ENCODE data around the gene RPS15.
"Not testable (repeated sequence)": the region's sequence is repeated elsewhere in the genome, so short reads cannot be mapped to it uniquely, and the experiment has no call there.

RPS15 gene

GRCh38 chr19:1437609-1438008 lies 587 bp upstream of the RPS15 start:
- no peak for DNase-seq

DNA sequence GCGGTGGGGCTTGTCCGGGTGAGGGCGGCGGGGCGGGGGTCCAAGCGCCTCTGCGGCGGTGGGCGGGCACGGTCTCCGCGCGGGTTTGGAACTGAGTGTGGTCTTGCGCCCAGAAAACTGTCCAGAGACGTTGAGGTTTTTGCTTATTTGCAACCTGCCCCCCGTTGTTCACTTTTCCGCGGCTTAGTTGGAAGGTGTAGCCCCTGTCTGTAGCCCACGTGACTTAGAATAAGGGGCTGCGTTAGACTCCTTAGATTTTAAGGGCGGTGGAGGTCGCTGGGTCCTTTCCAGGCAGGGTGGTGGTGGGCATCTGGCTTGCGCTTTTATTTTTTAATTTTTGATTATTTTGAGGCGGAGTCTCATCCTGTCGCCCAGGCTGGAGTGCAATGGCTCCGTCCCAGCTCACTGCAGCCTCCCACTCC lies 748 bp downstream of the RPS15 start:
- no peak for DNase-seq

DNA sequence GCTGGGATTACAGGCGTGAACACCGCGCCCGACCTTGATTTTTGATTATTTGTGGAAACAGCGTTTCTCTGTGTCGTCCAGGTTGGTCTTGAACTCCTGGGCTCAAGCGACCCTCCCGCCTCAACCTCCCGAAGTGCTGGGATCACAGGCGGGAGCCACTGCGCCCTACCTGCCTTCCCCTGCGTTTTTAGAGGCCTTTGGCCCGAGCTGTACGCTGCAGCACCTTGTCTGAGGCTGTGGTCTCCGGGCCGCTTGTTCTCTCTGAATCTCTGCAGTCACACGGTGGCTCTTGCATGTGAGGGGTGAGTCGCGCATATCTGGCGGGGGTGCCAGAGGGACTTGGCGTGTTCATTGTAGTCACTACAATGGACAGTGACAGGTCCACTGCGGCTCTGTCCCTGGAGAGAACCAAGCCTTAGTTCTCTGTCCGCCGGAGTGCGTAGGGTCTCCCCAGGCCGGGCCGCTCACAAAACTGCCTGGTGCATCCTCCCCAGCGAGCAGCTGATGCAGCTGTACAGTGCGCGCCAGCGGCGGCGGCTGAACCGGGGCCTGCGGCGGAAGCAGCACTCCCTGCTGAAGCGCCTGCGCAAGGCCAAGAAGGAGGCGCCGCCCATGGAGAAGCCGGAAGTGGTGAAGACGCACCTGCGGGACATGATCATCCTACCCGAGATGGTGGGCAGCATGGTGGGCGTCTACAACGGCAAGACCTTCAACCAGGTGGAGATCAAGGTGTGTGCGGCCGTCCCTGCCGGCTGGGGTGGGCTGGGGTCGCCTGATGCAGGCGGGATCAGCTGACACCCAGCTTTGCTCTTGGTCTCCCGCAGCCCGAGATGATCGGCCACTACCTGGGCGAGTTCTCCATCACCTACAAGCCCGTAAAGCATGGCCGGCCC lies 1.6 kb downstream of the RPS15 start:
- DNase-seq = not testable (repeated sequence)

GRCh38 chr19:1440418-1440801 lies 2.2 kb downstream of the RPS15 start:
- DNase-seq = no peak

- DNase-seq = no peak
Observed at GRCh38 chr19:1441022-1441426, 2.8 kb downstream of the RPS15 start.

GRCh38 chr19:1441677-1442438 lies 3.7 kb downstream of the RPS15 start:
- DNase-seq = no peak

GRCh38 chr19:1445185-1445931 lies 7.2 kb downstream of the RPS15 start:
- DNase-seq = peak; percentile 82

- no peak for DNase-seq
Observed at GRCh38 chr19:1445932-1446712, 7.9 kb downstream of the RPS15 start.

GRCh38 chr19:1446713-1447481 lies 8.7 kb downstream of the RPS15 start:
- DNase-seq = no peak

DNA sequence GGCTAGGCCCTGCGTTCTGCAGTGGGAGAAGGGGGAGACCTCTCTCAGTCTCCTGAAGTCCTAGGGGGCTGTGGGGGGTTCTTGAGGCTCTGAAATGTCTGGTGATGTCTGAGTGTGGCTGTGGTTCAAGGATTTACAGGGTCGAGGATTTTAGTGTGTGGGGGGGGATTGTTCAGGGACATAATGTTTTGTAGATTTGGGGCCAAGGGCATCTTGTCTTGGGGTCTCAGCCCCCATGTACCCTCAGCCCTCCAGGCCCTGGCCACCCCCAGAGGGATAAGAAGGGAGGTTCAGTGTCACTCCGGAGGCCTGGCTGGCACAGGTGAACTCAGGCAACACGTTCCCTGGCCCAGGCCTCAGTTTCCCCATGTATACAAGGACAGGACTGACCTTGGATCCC lies 9.3 kb downstream of the RPS15 start:
- no peak for DNase-seq

DNA sequence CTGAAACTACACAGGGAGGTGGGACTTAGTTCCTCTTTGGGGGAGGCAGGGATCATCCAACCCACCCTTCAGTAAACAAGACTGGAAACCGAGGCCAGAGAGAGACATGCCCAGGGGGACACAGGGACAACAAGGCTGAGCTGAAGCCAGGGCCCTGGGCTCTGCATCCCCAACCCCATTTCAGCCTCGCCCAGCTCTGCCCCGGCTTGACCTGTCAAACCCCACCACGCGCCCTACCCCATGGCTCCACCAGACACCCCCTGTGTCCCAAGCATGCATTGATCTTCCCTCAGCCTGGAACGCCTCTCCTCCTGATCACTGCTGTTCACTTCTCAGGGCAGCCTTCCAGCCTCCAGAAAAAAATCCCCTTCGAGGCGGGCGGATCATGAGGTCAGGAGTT lies 9.7 kb downstream of the RPS15 start:
- no peak for DNase-seq

DNA sequence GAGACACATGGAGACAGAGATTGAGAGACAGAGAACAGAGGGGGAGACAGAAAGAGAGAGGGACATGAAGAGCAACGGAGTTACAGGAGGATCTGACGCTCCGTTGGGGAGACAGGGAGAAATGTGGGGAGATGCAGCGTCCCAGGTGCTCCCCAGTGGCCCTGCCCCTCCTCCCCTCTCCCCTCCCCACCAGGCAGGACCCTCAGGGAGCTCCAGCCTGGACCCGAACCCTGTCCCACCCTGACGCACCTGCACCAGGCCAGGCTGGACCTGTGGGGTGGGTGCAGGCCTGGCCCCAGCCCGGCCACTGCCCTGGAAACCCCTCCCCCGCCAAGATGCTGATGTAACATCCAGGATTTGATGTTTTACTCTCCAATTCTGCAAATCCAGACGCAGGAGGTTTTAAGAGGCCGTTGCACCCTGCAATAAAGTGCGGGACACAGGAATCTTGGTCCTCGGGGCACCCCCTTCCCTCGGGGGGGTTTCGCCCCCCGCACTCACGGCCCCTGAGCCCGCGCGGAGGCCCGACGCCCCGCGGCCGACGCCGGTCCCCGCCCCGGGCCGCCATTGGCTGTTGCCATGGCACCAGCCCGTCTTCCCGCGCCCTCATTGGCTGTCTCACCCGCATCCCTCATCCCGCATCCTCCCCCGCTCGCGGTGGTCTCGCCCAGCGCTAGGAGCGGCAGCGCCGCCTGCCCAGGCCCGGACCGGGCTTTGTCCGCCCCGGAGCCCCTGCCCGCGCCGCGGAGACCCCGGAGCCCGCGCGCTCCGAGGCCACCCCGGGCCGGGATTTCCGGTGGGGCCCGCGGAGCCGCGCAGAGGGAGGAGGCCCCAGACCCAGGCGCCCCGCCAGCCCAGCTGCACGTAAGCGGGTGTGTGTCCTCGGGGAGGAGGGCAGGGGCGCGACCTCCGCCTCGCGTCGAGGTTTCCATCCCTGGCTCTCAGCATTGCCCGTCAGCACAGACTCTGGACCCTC lies 11.6 kb downstream of the RPS15 start, which contains the start of gene APC2:
Gene APC2, plus strand, starts transcription at position 655 of the 976 bp plus-strand sequence. CDS start 2,881 bp downstream, outside the sequence.
- DNase-seq = peak; percentile 53

- DNase-seq = no peak
Observed at GRCh38 chr19:1450735-1451731, 12.8 kb downstream of the RPS15 start.

GRCh38 chr19:1451916-1452801 lies 14.0 kb downstream of the RPS15 start:
- DNase-seq = no peak

GRCh38 chr19:1452802-1453524 lies 14.8 kb downstream of the RPS15 start:
- DNase-seq = no peak

DNA sequence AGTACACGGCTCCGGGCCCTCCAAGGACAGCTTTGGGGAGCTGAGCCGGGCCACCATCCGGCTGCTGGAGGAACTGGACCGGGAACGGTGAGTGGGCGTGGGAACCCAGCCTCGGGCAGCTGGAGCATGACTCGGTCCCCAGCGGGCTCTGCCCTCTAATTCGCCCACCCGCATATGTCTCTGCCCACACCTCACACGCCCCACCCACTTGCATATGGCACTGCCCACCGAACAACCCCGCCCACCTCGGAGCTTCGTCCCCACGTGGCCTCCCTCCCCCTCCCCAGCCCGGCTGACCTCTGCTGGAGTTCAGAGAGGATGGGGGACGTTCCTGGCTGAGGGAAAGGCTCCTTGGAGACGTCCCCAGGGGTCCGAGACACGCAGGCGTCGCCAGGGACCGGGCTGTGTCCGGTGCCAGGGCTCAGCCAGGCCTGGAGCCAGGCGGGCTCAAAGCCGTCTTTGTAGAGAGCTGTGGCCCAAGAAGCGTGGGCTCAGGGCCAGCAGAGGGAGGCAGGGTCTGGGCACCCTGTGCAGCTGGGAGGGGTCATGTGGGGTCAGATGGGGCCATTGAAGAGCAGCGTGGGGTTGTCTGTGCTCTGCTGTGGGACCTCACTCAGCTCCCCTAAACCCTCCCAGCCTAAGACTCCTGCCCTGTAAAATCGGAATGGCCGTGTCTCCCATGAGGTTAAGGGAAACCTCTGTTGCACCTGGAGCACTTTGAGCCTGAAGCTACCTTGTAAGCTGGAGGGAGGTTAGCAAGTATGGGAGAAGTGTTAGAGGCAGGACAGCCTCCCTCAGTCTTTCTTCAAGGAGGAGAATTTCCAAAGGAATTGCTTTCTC lies 15.5 kb downstream of the RPS15 start:
- DNase-seq = no peak

Measured in right forelimb (tissue), 1 donor.